Measurements from ENCODE around the gene HMCN1.

DNA sequence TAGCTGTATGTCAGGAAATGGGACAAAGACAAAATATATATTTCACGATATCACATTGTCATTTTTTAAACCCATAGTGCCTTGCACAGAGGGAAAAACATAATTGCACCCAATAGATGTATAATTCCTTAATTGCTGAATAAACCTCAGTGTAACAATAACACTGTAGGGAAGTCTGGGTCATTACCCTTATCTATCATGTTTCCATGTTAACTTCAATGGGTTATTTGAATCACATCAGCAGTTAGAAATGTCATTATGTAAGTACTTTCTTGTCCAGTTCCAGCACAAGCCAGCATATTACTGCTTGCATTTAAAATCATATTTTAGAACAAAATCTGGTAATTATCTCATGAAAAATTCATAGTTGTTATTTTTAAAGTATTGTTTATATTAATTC is 222.7 kb downstream of the HMCN1 start:
- TF ChIP-seq POLR2A (IDR thresholded peaks at IDR 0.05; ENCODE audit: low read length): no peak
- TF ChIP-seq GATA1 (IDR thresholded peaks at IDR 0.05; ENCODE audit: low read depth, low read length): no peak
